Measurements from ENCODE around the gene ZKSCAN4. TPM values are rescaled to one million over a fixed set of nuclear protein-coding genes. Genes with fewer than 3 reads are reported as not detected.

Gene ZKSCAN4
- total and polyA plus RNA-seq, 3 experiments from 2014 or later: 5.6 to 6.3 (median 5.8) TPM

DNA sequence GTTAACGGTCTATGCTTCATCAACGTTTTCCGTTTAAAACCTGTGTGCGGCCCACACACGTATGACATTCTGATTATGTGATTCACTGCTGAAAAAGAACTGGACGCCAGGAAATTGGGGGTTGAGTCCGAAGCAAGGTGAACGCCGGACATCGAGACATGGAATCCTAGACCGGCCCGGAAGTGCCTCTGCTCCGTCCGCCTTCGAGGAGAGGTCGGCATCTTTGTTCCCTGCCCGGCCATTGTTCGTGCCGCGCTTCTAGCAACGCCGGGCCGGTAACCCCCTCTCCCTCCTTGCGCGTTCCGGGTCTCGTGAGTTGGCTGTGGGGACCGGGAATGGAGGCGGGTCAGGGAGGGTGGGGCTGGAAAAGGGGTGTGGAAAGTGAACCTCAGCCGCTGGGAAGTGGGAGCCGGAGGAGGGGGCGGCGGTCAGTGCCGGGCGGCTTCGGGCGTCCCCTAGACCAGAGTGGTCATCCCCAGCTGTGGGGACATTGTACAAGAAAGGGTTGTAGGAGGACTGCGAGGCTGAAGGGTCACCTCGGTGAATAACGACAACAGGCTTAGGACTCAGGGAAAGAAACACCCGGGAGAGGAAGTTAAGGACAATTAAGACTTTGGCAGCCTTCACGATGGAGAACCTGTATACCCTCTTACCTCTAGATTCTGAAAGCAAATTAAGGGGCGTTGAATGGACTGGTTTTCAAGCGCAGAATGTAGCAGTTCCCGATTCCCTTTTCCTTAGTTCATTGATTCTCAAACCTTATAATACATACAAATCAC lies 26.8 kb downstream of the ZKSCAN4 start, which contains the start of gene ZSCAN9:
Gene ZSCAN9 (plus strand): TSS at position 220 of the 779 bp plus-strand sequence. CDS start 1,810 bp downstream, outside the sequence.
- Mint-ChIP-seq H3K9me3 (no peaks in the 10 kb centered on the region), H3K36me3 (peaks cover 0 to 29% (median 3%) of the 10 kb centered on the region in 3 donors), H3K27ac (peak within 1 kb of the TSS in 7 of 8 donors; percentile 69 to 94 (median 88)), H3K4me3 (peak within 1 kb of the TSS; percentile 91 to 99 (median 95)), H3K27me3 (peaks cover 27 to 34% of the 10 kb centered on the region in 2 donors), H3K4me1 (peaks cover 22 to 27% (median 22%) of the 10 kb centered on the region in 3 donors)
- CTCF ChIA-PET: no interaction called here
- H3K4me3 ChIP-seq (ENCODE audit: low read length): peak within 1 kb of the TSS; percentile 61
- POLR2A ChIA-PET: no interaction called here
- H3K27ac ChIP-seq (ENCODE audit: low read depth, low read length): peak within 1 kb of the TSS; percentile 56
- no peaks in the 10 kb centered on the region for H3K4me1 ChIP-seq (ENCODE audit: insufficient read depth, low read length)
- peak in 3 of 5 donors; percentile 19 to 62 (median 43) for DNase-seq
- H3K27me3 ChIP-seq (ENCODE audit: insufficient read depth, low read length, poor library complexity, severe bottlenecking): peaks cover 12% of the 10 kb centered on the region
- H3K9me3 ChIP-seq (ENCODE audit: low read length): no peaks in the 10 kb centered on the region
- no peaks in the 10 kb centered on the region for H3K36me3 ChIP-seq (ENCODE audit: insufficient read depth, low read length)

DNA sequence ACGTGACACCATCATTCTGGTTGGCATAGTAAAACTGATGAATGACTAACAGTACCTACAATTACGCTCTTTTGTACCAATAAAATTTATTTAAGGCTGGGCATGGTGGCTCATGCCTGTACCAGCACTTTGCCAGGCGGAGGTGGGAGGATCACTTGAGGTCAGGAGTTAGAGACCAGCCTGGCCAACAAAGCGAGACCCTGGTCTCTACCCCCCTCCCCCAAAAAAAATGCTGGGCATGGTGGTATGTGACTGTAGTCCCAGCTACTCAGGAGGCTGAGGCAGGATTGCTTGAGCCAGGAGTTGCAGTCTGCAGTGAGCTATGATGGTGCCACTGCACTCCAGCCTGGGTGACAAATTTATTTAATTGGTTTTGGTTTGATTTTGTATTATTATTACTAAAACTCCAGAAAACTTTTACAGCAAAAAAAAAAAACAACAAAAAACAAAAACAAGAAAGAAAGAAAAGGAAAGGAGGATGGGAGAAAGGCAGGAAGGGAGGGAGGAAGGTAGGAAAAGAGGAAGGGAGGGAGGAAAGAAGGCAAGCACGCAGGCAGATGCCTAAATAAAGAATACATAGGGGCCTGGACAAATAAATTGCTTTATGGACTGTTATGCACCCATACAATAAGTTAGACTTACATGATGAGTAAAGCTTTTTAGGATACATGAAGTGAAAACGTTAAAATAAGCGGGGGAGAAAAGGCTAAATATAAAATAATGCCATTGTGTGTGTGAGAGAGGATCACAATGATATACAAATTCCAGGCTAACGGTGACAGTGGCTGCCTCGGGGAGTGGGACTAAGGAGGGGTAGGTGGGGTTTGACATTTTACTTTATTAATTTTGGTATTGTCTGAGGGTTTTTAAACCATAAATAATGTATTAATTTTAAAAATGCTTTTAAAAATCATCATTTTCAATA lies 27.7 kb downstream of the ZKSCAN4 start:
- Histone ChIP-seq H3K9me3 (ENCODE audit: low read length) (no peaks in the 10 kb centered on the region), H3K36me3 (ENCODE audit: insufficient read depth, low read length) (no peaks in the 10 kb centered on the region), H3K27ac (ENCODE audit: low read depth, low read length) (peak overlapping the region; percentile 56), H3K4me3 (ENCODE audit: low read length) (peak overlapping the region; percentile 61), H3K27me3 (ENCODE audit: insufficient read depth, low read length, poor library complexity, severe bottlenecking) (peaks cover 13% of the 10 kb centered on the region), H3K4me1 (ENCODE audit: insufficient read depth, low read length) (no peaks in the 10 kb centered on the region)
- ChIA-PET CTCF (no interaction called here), POLR2A (interaction anchor here (0.7 to 1.0 kb wide), 2 partner anchors 63 to 83 kb away, joined by 3 to 5 read pairs; partner anchors contain the start of gene ZKSCAN8)
- peak overlapping the region in 6 of 8 donors; percentile 63 to 94 (median 88) for H3K27ac Mint-ChIP-seq
- peaks cover 0 to 25% (median 0%) of the 10 kb centered on the region in 3 donors for H3K36me3 Mint-ChIP-seq
- DNase-seq: no peak
- peak overlapping the region; percentile 91 to 99 (median 95) for H3K4me3 Mint-ChIP-seq
- peaks cover 22 to 27% (median 22%) of the 10 kb centered on the region in 3 donors for H3K4me1 Mint-ChIP-seq
- H3K9me3 Mint-ChIP-seq: no peaks in the 10 kb centered on the region
- peaks cover 35 to 42% of the 10 kb centered on the region in 2 donors for H3K27me3 Mint-ChIP-seq

DNA sequence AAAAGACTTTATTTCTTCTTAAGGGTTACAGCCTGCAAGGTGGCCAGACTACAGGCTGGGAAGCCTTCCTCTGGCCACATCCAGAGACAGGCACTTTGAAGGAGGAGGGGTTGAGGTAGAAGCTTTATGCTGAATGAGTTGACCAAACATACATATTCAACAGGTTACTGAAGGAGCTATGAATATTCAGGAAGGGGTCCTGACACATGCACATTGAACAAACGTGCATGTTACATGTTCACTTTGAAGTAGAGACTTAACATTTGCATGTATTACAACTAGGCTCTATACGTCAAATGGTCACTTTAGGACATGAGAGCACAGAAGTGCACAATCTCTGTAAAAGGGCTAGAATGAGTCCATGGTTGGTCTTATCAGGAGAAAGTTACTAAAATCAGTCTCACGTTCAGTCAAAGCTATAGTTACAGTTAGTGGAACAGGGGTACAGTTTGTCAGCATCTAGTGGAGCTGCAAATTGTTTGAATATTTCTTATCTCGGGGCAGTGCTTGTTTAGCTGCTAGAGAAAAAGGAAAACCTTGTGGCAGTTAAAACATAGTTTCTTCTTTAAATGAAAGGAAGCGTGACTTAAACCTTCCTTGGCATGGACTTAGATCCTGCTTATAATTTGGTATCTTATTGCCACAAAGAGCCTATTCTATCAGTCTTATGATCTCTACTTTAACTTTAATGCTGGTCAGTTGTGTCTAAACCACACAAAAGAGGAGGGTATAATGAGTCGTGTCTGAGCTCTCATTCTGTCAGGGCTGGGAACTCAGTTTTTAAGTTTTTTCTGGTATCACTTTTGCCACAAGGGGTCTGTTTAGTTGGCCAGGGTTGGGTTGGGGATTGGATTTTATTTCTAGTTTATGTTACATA lies 31.6 kb downstream of the ZKSCAN4 start:
- peaks cover 0 to 3% (median 0%) of the 10 kb centered on the region in 3 donors for H3K36me3 Mint-ChIP-seq
- peak overlapping the region in 1 of 7 donors; percentile 37 for H3K4me3 Mint-ChIP-seq
- CTCF ChIA-PET: interaction anchor here (1.2 kb wide), 1 partner anchor 136 kb away, joined by 3 read pairs; no protein-coding TSS in a partner anchor
- DNase-seq: no peak
- Histone ChIP-seq H3K4me3 (ENCODE audit: low read length) (no peak overlapping the region), H3K4me1 (ENCODE audit: insufficient read depth, low read length) (peaks cover 7% of the 10 kb centered on the region), H3K9me3 (ENCODE audit: low read length) (no peaks in the 10 kb centered on the region), H3K27ac (ENCODE audit: low read depth, low read length) (no peak overlapping the region), H3K27me3 (ENCODE audit: insufficient read depth, low read length, poor library complexity, severe bottlenecking) (peaks cover 15% of the 10 kb centered on the region), H3K36me3 (ENCODE audit: insufficient read depth, low read length) (no peaks in the 10 kb centered on the region)
- peaks cover 53 to 77% of the 10 kb centered on the region in 2 donors for H3K27me3 Mint-ChIP-seq
- H3K4me1 Mint-ChIP-seq: peaks cover 16 to 17% (median 16%) of the 10 kb centered on the region in 3 donors
- no peaks in the 10 kb centered on the region for H3K9me3 Mint-ChIP-seq
- POLR2A ChIA-PET: no interaction called here
- no peak overlapping the region for H3K27ac Mint-ChIP-seq

DNA sequence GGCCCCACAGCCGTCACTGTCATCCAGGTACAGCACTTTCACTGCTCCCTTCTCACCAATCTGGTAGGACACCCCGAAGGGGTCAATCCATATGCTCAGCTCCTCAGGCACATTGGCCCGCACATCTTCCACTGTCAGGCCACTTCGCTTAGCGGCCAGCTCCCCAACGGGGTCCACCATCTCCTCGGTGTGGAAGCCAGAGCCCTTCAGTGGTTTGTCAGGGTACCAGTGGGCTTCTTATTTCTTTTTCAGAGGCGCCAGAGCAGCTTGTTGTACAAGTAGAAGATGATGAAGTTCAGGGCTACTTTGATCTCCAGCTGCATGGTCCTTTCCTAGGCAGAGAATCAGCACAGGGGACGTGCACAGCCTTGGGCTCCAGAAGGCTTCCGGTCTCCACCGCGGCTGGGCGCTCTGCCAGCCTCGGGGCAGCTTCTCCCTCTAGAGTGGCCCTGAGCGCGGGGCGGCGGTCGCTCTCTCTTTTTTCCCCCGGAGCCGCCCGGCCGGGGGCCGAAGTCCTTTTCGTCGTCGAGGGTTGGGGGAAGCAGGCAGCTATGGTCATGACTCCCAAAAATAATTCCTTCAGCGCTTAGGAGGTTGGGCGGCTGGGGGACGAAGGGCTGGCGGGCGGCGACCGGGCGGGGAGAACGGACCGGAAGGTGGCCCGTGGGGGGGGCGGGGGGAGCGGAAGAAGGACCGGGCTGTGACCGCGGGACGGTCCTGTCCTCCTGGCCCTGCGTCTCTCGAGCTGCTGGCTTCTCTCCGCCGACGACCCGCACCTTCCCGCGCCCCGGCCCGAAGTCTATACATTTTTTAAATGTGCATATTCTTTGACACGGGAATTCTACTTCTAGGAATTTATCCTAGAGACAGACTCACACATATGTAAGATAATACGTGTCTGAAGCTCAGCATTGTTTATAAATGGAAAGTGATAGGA lies 33.5 kb downstream of the ZKSCAN4 start:
- H3K27me3 Mint-ChIP-seq: peaks cover 67 to 91% of the 10 kb centered on the region in 2 donors
- CTCF ChIA-PET: no interaction called here
- Histone ChIP-seq H3K36me3 (ENCODE audit: insufficient read depth, low read length) (no peaks in the 10 kb centered on the region), H3K27ac (ENCODE audit: low read depth, low read length) (peak overlapping the region; percentile 71), H3K27me3 (ENCODE audit: insufficient read depth, low read length, poor library complexity, severe bottlenecking) (peaks cover 25% of the 10 kb centered on the region), H3K4me3 (ENCODE audit: low read length) (peak overlapping the region; percentile 17), H3K4me1 (ENCODE audit: insufficient read depth, low read length) (peaks cover 7% of the 10 kb centered on the region), H3K9me3 (ENCODE audit: low read length) (no peaks in the 10 kb centered on the region)
- H3K9me3 Mint-ChIP-seq: peaks cover 0 to 1% (median 0%) of the 10 kb centered on the region in 5 donors
- H3K4me3 Mint-ChIP-seq: peak overlapping the region; percentile 76 to 90 (median 81)
- peak in 3 of 5 donors; percentile 9 to 54 (median 16) for DNase-seq
- no peaks in the 10 kb centered on the region for H3K36me3 Mint-ChIP-seq
- POLR2A ChIA-PET: interaction anchor here (0.6 to 1.1 kb wide), 2 partner anchors 180 to 240 kb away, joined by 3 to 9 read pairs; no protein-coding TSS in a partner anchor
- H3K27ac Mint-ChIP-seq: peak overlapping the region in 3 of 8 donors; percentile 30 to 51 (median 43)
- H3K4me1 Mint-ChIP-seq: peaks cover 4 to 8% (median 7%) of the 10 kb centered on the region in 3 donors

DNA sequence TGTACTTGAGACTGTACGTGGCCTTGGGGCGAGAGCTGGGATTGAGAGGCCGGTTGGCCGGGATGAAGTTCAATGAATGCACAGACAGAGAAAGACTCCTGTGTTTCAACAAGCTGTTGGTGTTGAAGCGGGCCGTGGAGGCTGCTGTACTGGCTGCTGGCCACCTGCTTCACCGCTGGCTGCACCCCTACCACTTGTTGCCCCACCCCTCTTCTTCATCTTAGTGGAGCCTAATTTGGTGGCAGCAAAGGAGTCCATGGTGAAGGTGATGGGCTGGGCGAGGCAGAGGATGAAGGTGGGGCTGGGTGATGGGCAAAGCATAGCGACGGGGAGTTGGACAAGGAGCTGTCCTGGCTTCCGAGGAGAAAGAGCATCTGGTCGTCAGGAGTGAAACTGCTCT lies 34.2 kb downstream of the ZKSCAN4 start:
- Mint-ChIP-seq H3K4me1 (peaks cover 9 to 11% (median 9%) of the 10 kb centered on the region in 3 donors), H3K9me3 (peaks cover 0 to 6% (median 0%) of the 10 kb centered on the region in 5 donors), H3K27ac (no peak overlapping the region), H3K36me3 (no peaks in the 10 kb centered on the region), H3K4me3 (peak overlapping the region; percentile 52 to 81 (median 76)), H3K27me3 (peaks cover 67 to 91% of the 10 kb centered on the region in 2 donors)
- ChIA-PET POLR2A (no interaction called here), CTCF (no interaction called here)
- no peaks in the 10 kb centered on the region for H3K36me3 ChIP-seq (ENCODE audit: insufficient read depth, low read length)
- peak overlapping the region; percentile 17 for H3K4me3 ChIP-seq (ENCODE audit: low read length)
- H3K4me1 ChIP-seq (ENCODE audit: insufficient read depth, low read length): peaks cover 7% of the 10 kb centered on the region
- DNase-seq: no peak
- peaks cover 23% of the 10 kb centered on the region for H3K27me3 ChIP-seq (ENCODE audit: insufficient read depth, low read length, poor library complexity, severe bottlenecking)
- H3K27ac ChIP-seq (ENCODE audit: low read depth, low read length): peak overlapping the region; percentile 71
- H3K9me3 ChIP-seq (ENCODE audit: low read length): no peaks in the 10 kb centered on the region

DNA sequence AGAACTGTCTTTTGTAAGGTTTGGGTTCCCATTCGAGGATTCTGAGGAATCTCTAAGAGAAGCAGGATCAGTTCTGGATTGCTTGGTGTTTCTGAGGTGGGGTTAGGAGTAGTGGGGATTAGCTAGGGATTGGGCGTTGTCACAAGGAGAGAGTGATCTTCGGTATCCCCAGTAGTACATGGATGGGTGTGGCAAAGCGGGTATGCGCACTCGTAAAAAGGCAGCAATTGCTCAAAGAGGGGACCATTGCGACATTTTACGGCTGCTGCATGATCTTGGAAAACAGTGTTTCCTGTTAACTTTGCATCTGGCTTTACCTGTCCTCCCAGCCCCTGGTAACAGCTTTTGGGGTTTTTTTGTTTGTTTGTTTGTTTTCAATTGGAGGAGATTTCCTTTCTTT lies 36.6 kb downstream of the ZKSCAN4 start:
- no peak overlapping the region for H3K27ac ChIP-seq (ENCODE audit: low read depth, low read length)
- peaks cover 21 to 24% (median 23%) of the 10 kb centered on the region in 3 donors for H3K4me1 Mint-ChIP-seq
- no peak overlapping the region for H3K4me3 ChIP-seq (ENCODE audit: low read length)
- peaks cover 0 to 6% (median 0%) of the 10 kb centered on the region in 5 donors for H3K9me3 Mint-ChIP-seq
- H3K27ac Mint-ChIP-seq: no peak overlapping the region
- H3K27me3 Mint-ChIP-seq: peaks cover 72 to 89% of the 10 kb centered on the region in 2 donors
- H3K36me3 Mint-ChIP-seq: no peaks in the 10 kb centered on the region
- H3K27me3 ChIP-seq (ENCODE audit: insufficient read depth, low read length, poor library complexity, severe bottlenecking): peaks cover 44% of the 10 kb centered on the region
- no peak for DNase-seq
- H3K4me3 Mint-ChIP-seq: peak overlapping the region in 1 of 7 donors; percentile 41
- peaks cover 17% of the 10 kb centered on the region for H3K4me1 ChIP-seq (ENCODE audit: insufficient read depth, low read length)
- ChIA-PET POLR2A (no interaction called here), CTCF (no interaction called here)
- H3K36me3 ChIP-seq (ENCODE audit: insufficient read depth, low read length): no peaks in the 10 kb centered on the region
- no peaks in the 10 kb centered on the region for H3K9me3 ChIP-seq (ENCODE audit: low read length)
